ENCODE data around the gene PYGM. TPM values are rescaled to one million over a fixed set of nuclear protein-coding genes. Genes with fewer than 3 reads are reported as not detected.

PYGM gene
- total and polyA plus RNA-seq, 2 of the 13 experiments (the other 11 are each of a cell fraction or from before 2014, with no cell fraction given) = 0.11 to 0.12 TPM

DNA sequence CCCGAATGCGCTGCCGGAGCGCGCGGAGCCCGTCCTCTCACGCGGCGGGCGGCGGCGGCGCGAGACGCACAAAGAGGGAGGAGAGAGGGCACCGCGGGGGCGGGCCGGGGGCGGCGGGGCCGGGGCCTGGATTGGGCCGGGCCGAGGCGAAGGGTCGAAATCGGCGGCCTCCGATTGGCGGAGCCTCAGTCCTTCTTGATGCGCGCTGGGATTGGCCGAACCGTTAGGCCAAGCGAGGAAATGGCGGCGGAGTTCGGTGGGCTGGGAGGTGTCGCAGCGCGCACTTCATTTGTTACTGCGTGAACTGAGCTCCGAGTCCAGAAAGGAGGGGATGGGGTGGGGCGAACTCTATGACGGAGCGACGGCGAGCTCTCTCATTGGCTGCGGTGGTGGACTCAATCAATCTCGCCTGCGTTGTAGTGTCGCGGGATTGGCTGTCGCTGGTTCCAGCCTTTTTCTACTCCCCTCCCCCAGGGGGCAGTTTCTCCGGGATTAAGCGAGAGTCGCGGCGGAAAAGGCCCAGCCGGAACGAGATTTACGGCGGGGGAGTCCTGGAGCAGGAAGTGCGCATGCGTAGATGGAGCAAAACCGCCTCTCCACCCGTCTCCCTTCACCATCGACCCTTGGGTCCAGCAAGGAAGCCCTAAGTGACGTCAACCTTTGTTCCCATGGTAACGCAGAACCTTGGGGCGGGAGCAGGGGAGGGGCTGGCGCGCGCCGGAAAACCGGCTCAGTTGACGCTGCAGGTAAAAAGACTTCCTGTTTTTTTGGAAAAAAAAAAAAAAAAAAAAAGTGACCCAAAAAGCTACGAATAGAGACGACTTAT, 18.9 kb upstream of the PYGM start, which contains the start of gene SF1 (continued):
- TF ChIP-seq, protein P1, sequence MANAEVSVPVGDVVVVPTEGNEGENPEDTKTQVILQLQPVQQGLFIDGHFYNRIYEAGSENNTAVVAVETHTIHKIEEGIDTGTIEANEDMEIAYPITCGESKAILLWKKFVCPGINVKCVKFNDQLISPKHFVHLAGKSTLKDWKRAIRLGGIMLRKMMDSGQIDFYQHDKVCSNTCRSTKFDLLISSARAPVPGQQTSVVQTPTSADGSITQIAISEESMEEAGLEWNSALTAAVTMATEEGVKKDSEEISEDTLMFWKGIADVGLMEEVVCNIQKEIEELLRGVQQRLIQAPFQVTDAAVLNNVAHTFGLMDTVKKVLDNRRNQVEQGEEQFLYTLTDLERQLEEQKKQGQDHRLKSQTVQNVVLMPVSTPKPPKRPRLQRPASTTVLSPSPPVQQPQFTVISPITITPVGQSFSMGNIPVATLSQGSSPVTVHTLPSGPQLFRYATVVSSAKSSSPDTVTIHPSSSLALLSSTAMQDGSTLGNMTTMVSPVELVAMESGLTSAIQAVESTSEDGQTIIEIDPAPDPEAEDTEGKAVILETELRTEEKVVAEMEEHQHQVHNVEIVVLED (CRISPR knock-in tag; IDR thresholded peaks at IDR 0.05; ENCODE audit: borderline replicate concordance) = peak; percentile 72; the same call in 1 of the 2 replicates
- TF ChIP-seq, protein P2, sequence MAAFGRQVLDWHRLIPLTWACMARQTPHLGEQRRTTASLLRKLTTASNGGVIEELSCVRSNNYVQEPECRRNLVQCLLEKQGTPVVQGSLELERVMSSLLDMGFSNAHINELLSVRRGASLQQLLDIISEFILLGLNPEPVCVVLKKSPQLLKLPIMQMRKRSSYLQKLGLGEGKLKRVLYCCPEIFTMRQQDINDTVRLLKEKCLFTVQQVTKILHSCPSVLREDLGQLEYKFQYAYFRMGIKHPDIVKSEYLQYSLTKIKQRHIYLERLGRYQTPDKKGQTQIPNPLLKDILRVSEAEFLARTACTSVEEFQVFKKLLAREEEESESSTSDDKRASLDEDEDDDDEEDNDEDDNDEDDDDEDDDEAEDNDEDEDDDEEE (CRISPR knock-in tag; IDR thresholded peaks at IDR 0.05) = no peak
- TF ChIP-seq ZNF263 (CRISPR knock-in tag; IDR thresholded peaks at IDR 0.05) (no peak), FOXA3 (CRISPR knock-in tag; IDR thresholded peaks at IDR 0.05) (0 out of 2 replicates have a peak, but pooled peaks have one; percentile 28), THAP11 (CRISPR knock-in tag; IDR thresholded peaks at IDR 0.05) (peak; percentile 87), CHCHD3 (CRISPR knock-in tag; IDR thresholded peaks at IDR 0.05) (no peak), MLLT10 (CRISPR knock-in tag; IDR thresholded peaks at IDR 0.05) (no peak), MTF1 (CRISPR knock-in tag; IDR thresholded peaks at IDR 0.05) (no peak), NFE2 (CRISPR knock-in tag; IDR thresholded peaks at IDR 0.05) (no peak), ZMYM2 (CRISPR knock-in tag; IDR thresholded peaks at IDR 0.05) (no peak), ZBTB20 (CRISPR knock-in tag; IDR thresholded peaks at IDR 0.05; ENCODE audit: borderline replicate concordance, low read depth) (no peak), KLF11 (CRISPR knock-in tag; IDR thresholded peaks at IDR 0.05) (no peak), JUNB (CRISPR knock-in tag; IDR thresholded peaks at IDR 0.05; ENCODE audit: borderline replicate concordance) (no peak), CHD2 (IDR thresholded peaks at IDR 0.05; ENCODE audit: low read depth, low read length) (peak; percentile 96), SMAD1 (CRISPR knock-in tag; IDR thresholded peaks at IDR 0.05; ENCODE audit: borderline replicate concordance, low read depth) (no peak), HMGA1 (CRISPR knock-in tag; conservative IDR thresholded peaks at IDR 0.05) (no peak), ZFP62 (CRISPR knock-in tag; IDR thresholded peaks at IDR 0.05) (no peak)
- TF ChIP-seq, protein P3, sequence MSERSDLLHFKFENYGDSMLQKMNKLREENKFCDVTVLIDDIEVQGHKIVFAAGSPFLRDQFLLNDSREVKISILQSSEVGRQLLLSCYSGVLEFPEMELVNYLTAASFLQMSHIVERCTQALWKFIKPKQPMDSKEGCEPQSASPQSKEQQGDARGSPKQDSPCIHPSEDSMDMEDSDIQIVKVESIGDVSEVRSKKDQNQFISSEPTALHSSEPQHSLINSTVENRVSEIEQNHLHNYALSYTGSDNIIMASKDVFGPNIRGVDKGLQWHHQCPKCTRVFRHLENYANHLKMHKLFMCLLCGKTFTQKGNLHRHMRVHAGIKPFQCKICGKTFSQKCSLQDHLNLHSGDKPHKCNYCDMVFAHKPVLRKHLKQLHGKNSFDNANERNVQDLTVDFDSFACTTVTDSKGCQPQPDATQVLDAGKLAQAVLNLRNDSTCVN (CRISPR knock-in tag; IDR thresholded peaks at IDR 0.05; ENCODE audit: borderline replicate concordance) = no peak
- TF ChIP-seq, protein P4, sequence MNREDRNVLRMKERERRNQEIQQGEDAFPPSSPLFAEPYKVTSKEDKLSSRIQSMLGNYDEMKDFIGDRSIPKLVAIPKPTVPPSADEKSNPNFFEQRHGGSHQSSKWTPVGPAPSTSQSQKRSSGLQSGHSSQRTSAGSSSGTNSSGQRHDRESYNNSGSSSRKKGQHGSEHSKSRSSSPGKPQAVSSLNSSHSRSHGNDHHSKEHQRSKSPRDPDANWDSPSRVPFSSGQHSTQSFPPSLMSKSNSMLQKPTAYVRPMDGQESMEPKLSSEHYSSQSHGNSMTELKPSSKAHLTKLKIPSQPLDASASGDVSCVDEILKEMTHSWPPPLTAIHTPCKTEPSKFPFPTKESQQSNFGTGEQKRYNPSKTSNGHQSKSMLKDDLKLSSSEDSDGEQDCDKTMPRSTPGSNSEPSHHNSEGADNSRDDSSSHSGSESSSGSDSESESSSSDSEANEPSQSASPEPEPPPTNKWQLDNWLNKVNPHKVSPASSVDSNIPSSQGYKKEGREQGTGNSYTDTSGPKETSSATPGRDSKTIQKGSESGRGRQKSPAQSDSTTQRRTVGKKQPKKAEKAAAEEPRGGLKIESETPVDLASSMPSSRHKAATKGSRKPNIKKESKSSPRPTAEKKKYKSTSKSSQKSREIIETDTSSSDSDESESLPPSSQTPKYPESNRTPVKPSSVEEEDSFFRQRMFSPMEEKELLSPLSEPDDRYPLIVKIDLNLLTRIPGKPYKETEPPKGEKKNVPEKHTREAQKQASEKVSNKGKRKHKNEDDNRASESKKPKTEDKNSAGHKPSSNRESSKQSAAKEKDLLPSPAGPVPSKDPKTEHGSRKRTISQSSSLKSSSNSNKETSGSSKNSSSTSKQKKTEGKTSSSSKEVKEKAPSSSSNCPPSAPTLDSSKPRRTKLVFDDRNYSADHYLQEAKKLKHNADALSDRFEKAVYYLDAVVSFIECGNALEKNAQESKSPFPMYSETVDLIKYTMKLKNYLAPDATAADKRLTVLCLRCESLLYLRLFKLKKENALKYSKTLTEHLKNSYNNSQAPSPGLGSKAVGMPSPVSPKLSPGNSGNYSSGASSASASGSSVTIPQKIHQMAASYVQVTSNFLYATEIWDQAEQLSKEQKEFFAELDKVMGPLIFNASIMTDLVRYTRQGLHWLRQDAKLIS (CRISPR knock-in tag; IDR thresholded peaks at IDR 0.05) = 0 out of 2 replicates have a peak, but pooled peaks have one; percentile 55
- TF ChIP-seq, protein P5, sequence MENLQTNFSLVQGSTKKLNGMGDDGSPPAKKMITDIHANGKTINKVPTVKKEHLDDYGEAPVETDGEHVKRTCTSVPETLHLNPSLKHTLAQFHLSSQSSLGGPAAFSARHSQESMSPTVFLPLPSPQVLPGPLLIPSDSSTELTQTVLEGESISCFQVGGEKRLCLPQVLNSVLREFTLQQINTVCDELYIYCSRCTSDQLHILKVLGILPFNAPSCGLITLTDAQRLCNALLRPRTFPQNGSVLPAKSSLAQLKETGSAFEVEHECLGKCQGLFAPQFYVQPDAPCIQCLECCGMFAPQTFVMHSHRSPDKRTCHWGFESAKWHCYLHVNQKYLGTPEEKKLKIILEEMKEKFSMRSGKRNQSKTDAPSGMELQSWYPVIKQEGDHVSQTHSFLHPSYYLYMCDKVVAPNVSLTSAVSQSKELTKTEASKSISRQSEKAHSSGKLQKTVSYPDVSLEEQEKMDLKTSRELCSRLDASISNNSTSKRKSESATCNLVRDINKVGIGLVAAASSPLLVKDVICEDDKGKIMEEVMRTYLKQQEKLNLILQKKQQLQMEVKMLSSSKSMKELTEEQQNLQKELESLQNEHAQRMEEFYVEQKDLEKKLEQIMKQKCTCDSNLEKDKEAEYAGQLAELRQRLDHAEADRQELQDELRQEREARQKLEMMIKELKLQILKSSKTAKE (CRISPR knock-in tag; IDR thresholded peaks at IDR 0.05; ENCODE audit: borderline replicate concordance) = no peak

Data from HepG2 (cell line).